ENCODE data around the gene RHBDD1.

RHBDD1 gene

GRCh38 chr2:226994775-226995174 is 158.9 kb downstream of the RHBDD1 start:
- DNase-seq: no peak

DNA sequence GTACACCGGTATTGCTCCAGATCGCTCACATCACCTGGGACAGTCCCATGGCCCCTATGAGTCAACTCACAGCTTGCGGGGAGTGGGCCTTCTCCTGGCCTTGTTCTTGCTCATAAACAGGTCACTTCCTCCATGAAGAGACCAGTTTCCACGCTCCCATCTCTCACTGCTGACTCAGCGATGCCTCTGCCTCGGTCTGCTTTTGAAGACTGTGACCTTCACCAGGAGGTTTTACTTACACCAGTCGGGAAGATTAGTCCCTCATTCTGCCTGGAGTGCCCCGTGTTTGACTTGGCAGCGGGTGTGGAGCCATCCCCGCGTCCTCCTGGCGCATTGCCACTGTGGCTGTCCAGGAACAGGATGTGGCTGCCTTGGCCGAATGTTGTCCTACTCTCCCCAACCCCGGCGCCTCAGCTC is 159.8 kb downstream of the RHBDD1 start:
- no peak for DNase-seq

DNA sequence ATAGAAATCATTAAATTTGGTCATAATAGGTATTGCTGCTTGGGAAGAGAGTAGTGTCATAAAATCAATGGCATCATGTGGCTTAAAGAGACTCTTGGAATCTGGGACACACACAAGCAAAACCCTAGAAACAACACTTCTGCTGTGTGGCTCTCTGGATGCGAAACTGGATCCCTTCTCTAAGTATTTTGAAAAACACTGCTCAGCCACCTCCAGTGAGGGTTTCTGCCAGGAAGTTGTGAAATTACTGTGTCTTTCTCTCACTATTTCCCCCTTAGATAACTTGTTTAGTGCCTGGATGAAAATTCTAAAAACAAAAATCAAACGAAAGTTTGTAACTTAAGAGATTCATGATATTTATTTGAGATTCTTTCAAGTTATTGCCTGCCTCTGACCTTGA is 163.8 kb downstream of the RHBDD1 start:
- DNase-seq: no peak

GRCh38 chr2:227000123-227000522 is 164.3 kb downstream of the RHBDD1 start:
- no peak for DNase-seq

DNA sequence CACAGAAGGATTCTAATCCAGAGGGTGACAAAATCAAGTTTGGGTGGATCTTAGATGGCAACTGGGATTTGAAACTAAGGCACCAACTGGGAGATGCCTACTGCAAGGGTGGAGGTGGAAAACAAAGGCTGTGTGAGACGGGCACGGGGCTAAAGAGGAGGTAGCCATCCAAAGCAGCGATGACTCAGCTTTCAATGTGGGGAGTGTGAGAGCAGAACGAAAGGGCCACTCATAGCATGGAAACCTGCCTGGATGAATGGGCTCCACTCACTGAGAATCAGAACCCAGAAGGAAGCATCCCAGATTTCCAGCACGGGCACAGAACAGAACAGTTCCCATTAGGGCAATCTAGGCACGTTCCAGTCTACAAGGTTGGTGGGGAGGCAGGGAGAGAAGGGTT is 168.6 kb downstream of the RHBDD1 start:
- DNase-seq: no peak

DNA sequence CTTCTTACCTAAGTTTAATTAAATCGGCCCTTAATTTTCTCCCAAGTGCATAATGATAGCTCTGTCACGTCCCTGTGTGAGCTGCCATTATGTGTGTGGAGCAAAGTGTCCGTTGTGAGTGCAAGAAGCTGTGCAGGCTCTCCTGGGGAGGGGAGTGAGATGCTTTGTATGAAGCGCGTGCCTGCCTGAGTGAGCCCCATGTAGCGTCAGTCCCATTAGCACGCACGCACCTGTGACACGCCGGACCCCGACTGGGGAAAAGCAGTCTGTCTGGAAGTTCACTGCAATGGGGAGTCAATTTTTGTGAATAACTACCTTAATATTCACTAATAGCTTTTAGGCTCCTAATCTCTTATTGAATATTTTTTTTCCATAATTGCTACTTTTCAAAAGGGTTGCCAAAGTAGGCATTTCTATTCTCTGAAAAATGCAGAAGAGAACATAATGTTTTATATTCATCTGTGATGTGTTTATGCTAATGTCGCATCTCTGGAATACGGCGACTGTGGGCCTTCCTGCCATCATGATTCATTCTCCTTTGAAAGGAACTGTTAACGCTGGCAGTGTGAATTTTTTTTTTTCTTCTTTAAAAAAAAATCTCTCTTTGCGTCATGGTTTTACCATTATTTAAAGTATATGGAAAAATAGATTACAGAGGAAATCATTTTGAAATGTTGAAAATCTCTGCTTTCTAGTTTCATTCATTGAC is 170.5 kb downstream of the RHBDD1 start:
- no peak for DNase-seq

DNA sequence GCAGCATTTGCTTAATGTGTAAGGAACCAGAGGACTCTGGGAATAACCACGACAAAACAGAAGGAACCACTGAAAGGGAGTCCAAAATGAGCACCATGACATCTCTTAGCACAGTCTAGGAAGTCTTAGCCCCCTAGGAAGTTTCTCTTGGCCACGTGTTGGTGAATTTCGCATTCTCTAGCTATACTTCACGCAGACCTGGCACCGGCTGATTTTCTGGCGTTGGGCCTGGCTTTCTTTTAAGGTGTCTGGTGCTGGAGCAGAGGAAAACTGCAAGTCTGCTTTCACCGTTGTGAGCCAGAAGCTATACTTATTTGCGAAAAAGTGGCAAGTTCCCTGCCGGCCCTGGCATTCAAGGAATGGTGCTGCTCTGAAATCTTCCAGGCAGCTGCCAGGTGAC is 171.3 kb downstream of the RHBDD1 start:
- DNase-seq: no peak

DNA sequence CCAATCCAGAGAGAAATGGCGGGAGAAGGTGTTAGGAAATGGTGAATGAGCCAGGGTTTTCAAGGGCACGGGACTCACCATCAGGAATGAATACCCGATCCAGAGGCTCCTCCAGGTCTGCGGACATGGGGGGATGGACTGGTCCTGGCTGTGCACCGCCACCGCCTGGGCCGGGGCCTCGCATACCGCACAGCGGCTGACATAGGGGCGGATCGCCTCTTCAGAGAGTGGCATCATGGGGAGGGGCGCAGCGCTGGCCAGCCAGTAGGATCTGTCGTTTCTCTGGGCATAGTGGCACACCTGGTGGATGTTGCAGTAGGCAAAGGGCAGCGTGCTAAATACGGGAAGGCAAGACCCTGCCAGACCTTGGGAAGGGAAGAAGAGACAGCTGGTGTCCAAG is 172.1 kb downstream of the RHBDD1 start:
- no peak for DNase-seq

- DNase-seq: no peak
Measured at GRCh38 chr2:227010433-227010832, 174.6 kb downstream of the RHBDD1 start.

DNA sequence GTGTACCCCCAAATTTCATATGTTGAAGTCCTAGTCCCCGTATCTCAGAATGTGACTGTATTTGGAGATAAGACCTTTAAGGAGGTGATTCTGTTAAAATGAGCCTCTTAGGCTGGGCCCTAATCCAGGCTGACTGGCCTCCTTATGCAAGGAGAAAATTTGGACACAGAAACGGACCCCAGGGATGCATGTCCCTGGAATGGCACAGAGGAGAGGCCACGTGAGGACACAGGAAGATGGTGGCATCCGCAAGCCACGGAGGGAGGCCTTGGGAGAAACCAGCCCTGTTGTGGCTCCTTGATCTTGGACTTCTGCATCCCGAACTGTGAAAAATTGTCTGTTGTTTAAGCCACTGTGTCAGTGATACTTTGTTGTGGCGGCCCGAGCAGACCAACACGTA is 177.5 kb downstream of the RHBDD1 start:
- no peak for DNase-seq

- DNase-seq: no peak
Measured at GRCh38 chr2:227013881-227014280, 178.0 kb downstream of the RHBDD1 start.

DNA sequence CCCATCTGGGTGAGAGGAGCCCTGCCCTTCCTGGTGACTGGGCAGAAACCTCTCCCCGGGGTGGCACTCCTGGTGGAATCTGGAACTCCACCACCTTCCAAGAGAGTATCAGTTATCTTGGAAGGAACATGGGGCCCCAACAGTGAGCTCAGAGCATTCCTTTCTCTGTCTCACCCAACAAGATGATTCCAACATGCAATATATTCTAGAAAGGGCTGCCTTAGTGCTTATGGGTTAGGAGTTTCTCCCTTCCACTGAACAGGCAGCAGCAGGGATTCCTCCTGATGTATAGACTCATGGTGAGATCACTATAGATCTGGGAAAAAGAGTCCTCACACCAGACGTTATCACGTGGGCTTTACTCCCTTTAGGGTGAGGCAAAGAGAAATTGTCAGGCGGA is 181.0 kb downstream of the RHBDD1 start:
- no peak for DNase-seq

GRCh38 chr2:227020416-227020815 is 184.6 kb downstream of the RHBDD1 start:
- DNase-seq: no peak

DNA sequence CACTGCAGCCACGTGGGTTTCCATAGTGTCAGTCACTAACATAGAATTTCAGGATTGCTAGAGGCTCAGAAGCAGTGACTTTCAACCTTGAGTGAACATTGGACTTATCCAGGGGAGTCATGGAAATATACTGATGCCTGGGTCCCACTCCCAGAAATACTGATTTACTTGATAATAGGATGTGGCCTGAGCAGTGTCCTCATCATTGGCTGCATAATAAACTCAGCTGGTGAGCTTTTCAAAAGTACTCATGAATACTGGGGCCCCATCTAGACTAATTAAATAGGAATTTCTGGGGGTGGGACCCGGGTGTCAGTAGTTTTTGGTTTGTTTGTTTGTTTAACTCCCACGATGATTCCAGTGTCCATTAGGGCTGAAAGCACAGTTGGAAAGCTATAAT is 186.8 kb downstream of the RHBDD1 start:
- DNase-seq: no peak

DNA sequence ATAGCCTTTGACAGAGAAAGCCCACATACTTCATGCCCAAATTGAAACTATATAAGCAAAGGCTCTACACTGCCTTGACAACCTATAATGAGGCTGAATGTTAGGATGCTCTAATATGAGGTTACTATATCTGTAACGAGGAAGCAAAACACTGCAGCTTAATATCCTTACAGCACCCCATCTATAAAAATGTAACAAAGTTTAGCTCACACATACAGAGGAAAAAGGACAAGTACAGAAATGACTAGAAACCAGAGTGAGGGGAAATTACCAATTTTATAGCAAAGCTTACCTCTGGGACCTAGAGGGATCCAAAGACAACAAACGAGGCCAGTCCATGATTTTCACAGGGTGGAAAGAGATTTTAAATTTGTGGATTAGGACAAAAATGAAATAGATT is 189.7 kb downstream of the RHBDD1 start:
- no peak for DNase-seq

DNA sequence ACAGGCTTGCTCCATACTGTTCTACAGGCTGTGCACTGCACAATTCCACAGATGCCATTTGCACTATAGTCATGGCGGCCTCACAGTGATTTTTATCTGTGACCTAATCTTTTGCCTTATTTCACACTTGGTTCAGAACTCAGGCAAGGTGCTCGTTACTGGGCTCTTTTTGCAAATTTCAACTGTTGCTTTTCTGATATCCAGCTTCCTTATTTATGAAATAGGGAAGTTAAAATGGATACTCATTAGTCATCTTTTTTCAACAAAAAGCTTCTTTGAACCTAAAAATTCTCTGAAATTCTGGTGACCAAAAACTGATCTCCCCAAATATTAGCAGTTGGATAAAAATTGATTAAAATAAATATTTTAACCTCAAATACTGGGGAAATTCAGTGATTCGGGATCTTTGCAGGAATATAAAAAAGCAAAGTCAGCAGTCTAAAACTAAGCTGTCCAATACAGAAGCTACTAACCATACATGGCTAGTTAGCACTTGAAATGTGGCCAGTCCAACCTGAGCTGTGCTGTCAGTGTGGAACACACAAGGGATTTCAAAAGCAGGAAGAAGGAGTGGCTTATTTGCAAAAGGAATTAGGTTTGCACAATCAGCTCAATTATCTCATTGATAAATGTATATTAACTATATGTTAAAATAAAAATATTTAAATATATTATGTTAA is 193.7 kb downstream of the RHBDD1 start:
- no peak for DNase-seq

DNA sequence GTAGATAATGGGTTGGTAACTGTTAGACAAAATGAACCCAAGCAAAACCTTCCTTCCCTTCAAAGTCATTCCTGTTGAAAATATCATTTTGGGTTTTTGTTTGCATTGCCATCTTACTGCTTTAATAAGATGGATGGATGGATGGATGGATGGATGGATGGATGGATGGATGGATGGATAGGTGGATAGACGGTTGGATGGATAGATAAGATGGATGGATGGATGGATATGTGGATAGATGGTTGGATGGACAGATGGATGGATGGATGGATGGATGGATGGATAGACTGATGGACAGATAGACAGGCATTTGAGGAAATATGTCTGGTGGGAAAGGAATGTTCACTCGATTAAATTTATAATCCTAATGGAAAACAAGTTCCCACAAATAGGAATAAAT is 194.9 kb downstream of the RHBDD1 start:
- no peak for DNase-seq

GRCh38 chr2:227031379-227031778 is 195.5 kb downstream of the RHBDD1 start:
- no peak for DNase-seq

DNA sequence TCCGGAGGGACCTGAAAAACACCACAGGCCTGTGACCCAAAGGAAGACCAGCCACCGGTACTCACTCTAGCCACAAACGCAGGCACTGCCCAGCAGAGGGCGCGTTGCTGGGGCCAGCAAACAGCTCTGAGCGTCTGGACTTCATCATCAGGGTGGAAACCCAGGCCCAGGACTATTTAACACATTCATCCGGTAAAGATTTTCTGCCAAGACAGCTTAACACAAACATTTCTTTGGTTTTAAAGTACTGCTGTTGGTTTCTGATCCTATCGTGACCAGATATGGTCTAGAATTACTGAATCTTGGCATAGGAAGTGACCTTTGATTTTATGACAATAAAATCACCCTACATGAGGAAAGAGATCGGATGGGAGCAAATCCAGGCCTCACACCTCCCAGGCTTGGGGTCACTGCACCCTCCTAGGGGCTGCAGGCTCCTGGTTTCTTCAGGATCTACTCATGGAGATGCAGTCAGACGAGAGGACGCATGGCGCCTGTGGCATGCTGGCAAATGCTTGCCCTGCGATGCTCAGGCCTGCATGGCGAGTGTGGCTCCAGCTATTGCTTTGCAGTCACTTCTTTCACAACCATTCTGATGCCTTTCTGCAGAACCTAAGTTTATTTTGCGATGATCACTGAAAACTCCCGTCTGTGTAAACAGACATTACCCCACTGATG is 197.8 kb downstream of the RHBDD1 start:
- DNase-seq: peak; percentile 1

DNA sequence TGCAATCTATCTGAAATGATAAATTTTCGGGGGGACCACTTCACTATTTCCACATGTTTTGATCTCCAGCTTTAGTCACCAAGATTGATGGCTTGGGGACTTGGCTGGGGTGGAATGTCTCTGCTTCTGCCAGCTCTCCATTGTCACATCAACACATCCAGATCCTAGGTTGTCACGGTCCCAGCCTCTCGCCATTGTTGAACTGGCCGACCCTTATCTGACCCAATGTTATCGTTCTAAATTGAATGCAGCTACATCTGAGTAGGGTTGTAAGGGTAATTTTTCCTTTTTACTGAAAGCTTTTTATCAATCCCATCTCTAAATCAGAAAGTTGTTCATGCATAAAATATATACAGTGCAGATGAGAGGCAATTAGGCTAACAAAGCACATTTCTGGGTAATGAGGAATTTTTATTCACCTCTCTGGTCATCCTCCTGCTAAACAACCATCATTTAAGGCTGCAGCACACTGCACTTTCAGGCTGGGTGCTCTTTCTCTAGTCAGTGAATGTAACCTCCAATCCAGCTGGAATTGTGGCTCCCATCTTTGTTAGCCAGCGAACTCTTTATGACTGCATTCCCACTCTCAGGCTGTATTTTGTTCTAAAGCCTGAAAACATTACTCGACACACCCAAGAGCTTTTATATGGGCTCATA is 200.0 kb downstream of the RHBDD1 start:
- no peak for DNase-seq

- no peak for DNase-seq
Measured at GRCh38 chr2:227036527-227036926, 200.7 kb downstream of the RHBDD1 start.

DNA sequence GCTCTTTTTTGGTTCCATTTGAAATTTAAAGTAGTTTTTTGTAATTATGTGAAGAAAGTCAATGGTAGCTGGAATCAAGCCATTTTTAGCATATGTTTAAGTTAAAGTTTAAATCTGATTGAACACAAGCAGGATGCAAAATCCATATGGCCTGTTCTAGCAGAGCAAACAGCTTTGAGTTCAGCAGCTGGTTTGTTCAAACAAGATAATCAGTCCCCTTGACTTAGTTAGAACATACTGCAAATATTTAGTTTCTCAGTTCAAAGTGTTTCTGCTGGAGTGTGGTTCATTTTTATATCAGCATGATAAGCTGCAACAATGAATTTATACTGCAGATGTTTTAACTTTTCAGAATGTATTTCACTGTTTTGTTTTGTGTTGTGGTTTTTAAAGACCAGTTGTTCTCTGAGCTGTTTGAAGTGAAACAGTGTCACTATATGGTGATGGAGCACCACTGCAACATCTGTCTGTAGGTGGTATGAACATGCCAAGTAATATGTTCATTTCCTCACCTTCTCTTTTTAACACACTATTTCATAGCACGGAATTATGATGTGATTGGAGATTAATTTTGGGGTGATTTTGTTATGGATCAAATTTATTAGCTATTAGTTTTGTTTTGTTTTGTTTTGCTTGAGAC is 202.8 kb downstream of the RHBDD1 start:
- DNase-seq: no peak

DNA sequence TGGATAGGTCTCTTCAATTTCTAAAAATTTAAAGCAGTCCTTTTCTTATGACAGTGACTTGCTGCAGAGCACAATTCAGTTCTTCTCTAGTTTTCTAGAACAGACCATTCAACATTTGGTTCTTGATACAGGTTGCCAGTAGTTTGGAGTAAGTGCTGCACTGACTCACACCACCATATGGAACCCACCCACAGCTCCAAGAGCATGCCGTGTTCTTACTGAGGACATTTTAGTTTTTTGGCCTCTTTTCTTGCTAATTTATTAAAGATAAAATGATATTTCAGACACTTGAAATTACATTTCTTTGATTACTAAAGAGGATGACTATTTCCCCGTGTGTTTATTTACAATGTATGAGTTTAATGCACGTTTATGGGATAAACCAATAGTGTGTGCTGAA is 208.1 kb downstream of the RHBDD1 start:
- DNase-seq: no peak
